Activated gamma-delta T cell treated with anti-CD3 and anti-CD28 coated beads, Interleukin-2, amount 50 U/mL, for 16 hours (primary cell): ENCODE measurements around the gene MARVELD3.

ENCODE experiments used
- DNase-seq: peaks from one replicate; pipeline ENCODE4 v3.0.0-alpha.2; 2020; ENCODE audit warnings: low read depth

The MARVELD3 gene

DNA sequence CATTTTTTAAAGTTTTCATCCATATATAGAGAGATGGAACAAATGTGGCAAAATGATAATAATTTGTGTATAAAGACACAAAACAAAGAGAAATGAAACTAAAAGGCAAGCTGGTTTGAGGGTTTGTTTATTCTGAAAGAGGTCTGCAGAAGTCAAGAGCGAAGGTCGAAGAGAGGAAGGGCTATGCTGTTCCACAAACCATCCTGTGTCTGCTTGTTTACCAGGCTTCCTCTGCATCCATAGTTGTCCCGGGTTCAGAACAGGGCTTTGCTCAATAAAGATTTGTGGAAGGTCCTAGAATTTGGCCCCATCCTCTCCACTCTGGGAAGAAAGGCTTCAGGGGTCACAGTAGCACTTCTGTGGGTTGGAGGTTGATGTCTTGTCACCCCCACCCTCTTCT lies 2.4 kb upstream of the MARVELD3 start:
- DNase-seq = no peak

DNA sequence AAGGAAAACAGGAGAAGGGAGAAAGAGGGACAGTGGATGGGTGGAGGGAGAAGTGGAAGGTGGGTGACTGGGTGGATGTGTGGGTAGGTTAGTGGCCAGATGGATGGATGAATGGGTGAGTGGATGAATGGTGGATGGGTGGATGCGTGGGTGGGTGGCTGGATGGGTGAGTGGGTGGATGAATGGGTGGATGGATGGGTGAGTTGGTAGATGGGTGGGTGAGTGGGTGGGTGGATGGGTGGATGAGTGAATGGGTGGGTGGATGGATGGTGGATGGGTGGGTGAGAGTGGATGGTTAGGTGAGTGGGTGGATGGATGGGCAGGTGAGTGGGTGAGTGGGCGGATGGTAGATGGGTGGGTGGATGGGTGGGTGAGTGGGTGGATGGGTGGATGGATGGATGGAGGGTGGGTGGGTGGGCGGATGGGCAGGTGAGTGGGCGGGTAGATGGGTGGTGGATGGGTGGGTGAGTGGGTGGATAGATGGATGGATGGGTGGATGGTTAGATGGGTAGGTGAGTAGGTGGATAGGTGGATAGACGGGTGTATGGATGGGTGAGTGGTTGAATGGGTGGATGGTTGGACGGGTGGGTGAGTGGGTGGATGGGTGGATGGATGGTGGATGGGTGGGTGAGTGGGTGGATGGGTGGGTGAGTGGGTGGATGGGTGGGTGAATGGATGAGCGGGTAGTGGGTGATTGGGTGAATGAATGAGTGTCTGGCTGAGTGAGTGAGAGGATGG lies 702 bp upstream of the MARVELD3 start:
- DNase-seq = no peak

DNA sequence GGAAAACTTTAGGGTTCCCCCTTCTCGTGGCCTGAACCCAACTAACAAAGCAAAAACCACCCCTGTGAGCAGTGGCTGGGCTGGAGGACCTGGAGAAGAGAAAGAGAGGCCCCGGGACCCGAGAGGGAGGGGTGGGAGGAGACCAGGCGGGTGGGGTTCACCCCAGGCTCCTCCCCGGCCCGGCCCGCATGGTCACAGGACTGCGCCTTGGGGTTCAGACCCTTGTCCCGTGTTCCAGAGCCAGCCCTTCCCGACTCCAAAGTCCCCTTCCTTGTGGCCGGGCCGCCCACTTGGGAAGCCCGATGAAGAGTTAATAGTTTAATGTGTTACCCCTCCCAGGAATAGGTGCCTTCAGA lies 852 bp downstream of the MARVELD3 start:
- no peak for DNase-seq

DNA sequence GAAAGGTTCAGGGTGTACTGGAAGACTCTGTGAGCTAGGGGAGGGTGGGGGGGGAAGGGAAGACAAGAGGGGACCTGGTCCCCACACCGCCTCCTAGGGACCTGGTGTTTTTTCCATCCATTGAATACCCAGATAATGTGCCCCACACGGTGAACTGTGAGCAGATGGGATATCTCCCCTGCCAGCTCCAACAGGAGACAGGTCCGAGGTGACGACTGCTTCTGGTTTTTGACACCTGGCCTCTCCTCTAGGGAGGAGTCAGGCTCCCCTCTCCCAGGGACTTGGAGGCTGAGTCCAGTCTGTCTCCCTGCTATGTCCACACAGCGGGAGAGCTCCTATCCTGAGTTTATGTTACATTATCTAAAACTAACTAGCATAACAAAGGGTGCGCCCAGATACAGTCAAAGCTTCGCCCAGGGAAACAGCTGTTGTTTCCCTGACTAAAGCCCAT lies 1.8 kb downstream of the MARVELD3 start:
- DNase-seq = no peak

DNA sequence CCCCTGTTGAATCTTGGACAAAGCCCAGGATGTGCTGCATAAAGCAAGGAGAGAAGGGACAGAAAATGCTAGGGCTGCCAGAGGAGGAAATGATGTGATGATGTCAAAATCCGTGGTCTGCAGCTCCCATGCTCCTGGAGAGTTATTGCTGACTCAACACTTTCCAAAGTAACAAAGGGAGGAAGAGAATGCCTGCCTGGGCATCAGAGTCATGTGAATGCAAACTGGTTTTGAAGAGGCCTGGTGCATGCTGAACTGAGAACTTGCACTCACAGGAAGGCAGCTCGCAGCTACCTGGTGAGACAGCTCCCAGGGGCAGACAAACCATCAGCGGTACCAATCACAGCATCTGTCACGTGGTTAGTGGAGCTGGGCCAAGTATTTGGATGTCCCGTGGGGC lies 2.8 kb downstream of the MARVELD3 start:
- DNase-seq = no peak

DNA sequence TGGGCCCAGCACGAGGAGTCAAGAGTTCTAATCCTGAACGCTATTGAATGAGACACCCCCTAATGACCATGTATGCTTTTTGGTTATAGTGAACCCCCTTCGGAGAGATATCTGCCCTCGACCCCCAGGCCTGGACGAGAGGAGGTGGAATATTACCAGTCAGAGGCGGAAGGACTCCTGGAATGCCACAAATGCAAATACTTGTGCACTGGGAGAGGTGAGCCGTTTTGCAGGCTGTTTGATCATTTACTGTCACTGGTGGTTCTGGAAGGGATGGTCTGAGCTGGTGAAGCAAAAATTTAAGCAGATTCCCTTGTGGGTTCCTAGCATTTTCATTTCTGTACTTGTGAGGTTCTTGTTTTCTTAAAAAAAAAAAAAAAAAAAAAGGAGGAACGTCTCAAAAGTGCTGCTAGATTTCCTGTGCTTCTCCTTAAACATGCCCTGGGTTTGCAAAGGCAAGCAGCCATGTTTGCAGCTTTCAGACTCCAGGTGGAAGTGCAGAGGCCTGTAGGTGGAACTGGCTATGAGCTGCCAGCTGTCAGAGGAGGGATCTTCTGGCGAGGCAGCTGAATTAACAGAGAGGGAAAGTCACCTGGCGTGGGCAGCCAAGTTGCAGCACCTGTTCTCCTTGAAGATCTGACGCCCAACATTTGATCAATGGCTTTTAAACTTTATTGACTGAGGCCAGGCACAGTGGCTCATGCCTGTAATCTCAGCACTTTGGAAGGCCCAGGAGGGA lies 3.5 kb downstream of the MARVELD3 start:
- DNase-seq = no peak

DNA sequence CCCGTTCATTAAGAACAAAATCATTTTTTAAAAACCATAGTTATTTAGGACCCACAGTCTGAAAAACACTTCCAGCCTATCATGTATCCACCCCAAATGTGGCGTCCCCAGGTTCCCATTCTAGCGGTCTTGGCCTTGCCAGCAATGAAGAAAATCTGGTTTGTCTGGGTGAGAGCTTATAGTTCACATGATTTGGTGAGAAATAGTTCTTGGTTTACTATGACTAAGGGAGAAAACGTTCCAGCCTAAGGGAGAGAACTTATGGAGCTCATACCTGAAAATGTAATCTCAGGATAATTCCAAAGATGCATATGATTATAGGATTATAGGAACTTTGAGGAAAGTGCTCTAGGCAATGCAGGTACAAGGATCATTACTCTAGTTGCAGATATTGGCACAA lies 4.8 kb downstream of the MARVELD3 start:
- DNase-seq = no peak

DNA sequence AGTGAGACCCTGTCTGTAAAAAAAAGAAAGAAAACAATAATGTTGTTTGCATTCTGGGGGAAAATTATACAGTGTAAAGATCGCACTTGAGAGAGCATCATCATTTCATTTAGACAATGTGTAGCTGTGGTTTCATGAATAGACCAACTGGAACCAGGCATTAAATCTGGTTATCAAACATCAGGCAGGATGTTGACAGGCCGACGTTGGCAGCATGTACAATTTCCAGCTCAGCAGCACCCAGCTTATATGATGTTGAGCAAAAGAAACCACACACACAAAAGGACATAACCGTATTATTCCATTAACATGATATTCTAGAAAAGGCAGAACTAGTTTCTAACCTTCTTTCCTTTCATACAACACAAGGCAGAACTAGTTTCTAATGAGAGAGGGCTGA lies 5.8 kb downstream of the MARVELD3 start:
- DNase-seq = no peak

DNA sequence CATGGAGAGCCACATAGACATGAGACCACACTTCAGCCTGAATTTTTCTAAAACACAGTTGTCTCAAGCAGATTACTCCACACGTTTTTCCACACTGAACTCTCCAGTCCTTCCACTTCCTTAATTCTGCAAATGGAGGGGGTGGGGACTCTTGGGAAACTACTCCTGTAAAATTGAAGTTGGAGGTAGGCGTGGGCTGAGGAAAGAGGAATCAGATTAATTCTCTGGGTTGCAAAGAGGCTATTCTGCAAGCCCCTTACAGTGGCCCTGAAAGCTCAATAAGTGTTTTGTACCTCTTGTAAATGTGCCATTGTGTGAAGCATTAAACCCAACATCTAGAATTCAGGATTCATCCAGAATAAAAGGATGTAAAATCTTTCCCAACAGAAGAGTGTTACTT lies 9.6 kb downstream of the MARVELD3 start:
- no peak for DNase-seq

DNA sequence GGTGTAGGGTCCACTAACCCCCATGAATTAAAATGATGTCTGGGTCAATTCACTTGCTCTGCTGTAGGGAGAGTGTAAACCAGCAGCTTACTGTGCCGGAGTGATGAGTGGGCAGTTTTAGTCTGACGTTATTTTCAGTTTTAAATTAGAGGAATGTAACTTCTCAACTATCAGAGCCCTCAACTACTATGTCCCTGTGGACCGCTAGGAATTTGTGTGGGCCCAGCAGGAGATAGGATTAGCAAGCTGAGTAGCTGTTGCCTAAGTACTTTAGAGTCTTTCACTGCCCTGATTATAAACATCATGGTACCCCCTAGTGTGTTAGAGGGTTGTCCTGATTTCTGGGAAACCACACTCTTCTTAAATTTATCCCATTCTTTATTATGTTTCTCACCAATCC lies 11.4 kb downstream of the MARVELD3 start:
- no peak for DNase-seq

DNA sequence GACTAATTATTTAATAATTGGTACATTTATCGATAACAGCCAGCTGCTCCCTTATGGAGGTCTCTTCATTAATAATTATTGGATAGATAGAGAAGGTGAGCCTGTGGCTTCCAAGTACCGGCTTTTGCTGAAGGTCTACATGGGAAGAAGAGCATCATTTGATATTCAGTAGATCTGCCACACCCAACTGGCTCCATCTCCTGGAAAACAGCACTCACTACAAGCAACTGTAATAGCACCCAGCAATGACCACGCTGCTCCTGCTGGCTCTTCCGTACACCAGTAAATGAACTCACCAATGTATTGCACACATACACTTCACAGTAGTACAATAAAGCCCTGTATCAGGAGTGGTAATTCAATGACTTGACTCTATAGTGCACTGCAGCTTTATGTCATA lies 19.5 kb downstream of the MARVELD3 start:
- DNase-seq = no peak

DNA sequence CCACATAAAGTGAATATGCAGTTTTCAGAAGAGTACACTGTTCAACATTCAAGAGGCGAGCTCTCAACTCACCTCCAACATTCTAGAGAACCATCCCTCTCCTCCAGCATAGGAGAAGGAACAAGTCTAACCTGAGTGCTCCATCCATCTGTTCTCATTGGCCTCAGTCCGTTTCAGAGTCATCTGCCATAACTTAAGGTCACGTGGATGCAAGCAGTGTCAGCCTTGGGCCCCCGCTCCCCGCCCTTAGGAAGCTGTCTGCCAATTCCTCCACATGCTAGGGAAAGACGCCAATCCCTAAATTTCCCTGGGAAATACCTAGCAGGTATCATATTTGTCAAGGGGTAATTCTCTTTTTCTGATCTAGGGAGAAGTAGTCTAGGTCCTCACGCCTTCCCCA lies 21.4 kb downstream of the MARVELD3 start:
- DNase-seq = no peak

DNA sequence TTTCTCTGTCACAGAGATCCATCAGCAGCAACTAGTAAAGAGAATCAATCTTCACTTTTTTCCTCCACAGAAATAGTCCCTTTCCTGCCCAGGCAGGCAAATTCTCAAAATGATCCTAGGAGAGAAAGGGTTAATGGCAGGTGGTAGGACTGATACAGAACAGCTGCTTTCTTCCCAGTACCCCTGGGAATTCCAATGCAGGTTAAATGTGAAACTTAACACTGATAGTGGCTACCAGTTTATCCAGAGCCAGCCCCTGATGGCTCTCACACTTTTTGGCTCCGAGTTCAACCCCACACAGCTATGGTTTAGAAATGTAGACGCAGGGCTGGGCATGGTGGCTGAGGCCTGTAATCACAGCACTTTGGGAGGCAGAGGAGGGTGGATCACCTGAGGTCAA lies 22.2 kb downstream of the MARVELD3 start:
- no peak for DNase-seq

DNA sequence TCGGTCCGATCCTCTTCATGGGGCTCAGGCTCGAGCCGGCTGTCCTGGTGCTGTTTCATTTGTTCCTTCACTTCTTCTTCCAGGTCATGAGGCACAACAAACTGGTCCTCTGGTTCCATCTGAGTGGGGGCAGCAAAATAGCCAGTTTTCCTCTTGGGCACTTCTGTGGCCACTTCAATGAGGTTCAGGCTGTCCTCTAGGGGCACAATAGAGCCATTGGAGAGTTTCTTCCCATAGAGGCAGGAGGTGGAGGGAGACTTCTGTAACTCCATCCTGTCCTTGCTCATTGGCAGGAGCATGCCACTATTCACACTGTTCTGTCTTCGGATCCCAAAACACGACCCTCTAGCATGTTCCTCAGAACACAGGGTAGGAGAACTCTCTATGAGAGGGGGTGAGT lies 22.9 kb downstream of the MARVELD3 start:
- no peak for DNase-seq

DNA sequence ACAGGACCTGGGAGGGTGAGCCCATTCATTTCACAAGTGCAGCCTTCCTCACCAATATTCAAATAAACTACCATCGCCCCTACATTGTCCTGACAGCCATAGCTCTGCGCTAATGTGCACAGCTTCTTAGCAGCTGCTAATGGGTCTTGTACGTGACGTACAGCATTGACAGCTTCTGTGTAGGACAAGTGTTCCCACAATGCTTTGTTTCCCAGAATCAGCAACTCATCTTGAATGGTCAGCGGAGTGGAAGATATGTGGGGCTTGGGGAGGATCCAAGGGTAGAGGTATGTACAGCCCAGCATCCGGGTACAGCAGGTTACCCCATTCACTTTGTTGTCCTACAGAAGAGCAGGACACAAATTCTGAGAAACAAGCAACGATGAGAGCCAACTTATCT lies 23.7 kb downstream of the MARVELD3 start:
- DNase-seq = no peak

DNA sequence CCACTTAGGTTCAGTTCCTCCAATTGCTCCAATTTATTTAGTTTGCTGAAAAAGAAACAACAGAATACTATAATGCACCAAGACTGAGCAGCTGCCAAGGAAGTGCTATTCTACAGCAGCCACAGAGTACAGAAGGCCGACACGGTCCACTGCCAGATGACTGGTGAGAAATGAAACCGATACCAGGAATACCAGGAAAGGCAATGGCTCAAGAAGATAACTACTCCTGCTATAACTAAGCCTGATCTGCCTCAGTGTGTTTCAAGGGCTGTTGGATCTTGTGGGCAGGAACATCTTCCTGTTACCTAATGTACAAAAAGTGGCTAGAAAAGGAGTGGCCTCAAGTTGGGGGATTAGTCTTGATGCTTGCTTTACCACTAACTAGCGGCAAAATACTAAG lies 32.8 kb downstream of the MARVELD3 start:
- DNase-seq = no peak

DNA sequence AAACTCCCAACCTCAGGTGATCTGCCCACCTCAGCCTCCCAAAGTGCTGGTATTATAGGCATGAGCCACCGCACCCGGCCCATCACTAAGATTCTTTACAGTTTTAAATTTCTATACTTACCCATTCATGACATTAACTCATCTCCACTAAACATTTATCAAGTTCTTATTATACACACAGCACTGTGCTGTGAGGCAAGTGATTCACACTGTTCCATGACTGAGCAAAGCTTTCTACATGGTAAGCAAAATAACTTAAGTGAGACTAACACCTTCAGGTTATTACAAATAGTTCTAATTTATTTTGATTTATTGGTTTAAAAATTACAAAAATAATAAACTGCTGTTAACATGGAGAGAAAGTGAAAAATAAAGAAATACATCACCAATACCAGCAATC lies 33.5 kb downstream of the MARVELD3 start:
- no peak for DNase-seq

DNA sequence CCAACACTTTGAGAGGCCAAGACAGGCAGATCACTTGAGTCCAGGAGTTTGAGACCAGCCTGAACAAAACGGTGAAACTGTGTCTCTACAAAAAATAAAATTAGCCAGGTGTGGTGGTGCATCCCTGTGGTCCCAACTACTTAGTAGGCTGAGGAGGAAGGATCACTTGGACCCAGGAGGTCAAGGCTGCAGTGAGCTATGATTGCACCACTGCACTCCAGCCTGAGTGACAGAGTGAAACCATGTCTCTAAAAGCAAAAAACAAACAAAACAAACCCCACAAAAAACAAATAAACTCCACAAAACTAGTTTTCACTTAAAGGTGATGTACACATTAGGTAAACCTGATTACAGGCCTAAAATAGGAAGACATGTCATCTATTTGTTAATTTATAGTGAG lies 40.3 kb downstream of the MARVELD3 start:
- no peak for DNase-seq

DNA sequence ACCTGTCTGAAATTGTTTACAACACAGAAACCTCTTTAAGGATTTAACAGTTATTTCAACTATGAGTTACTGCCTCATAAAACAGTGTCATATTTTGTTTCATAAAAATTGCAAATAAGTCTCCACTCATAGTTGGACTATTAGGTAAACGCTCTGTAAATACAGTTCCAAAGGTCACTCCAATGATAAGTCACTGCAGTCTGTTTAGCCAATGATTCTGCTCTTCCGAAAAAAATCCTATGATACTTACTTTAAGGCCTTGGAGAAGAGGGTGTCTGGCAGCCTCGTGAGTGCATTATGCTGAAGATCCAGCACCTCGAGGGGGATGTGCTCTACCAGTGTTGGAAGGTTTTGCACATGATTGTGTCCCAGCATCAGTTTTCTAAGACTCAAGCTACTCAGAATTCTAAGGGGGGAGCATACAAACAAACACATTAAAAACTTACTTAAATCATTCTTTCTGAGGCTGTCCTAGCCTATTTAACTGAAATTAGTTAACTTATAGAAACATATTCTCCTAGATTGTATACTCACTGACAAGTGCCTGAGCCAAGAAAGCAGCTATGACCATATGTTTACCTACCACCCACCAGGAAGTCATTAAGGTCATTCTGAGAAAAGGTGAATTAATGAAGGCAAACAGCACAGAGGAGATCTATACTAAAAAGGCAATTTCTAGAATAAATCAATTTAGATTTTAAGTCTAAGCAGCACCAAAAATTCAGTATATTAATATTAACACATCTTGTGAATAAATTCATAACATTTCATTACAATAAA lies 41.1 kb downstream of the MARVELD3 start:
- DNase-seq = no peak

DNA sequence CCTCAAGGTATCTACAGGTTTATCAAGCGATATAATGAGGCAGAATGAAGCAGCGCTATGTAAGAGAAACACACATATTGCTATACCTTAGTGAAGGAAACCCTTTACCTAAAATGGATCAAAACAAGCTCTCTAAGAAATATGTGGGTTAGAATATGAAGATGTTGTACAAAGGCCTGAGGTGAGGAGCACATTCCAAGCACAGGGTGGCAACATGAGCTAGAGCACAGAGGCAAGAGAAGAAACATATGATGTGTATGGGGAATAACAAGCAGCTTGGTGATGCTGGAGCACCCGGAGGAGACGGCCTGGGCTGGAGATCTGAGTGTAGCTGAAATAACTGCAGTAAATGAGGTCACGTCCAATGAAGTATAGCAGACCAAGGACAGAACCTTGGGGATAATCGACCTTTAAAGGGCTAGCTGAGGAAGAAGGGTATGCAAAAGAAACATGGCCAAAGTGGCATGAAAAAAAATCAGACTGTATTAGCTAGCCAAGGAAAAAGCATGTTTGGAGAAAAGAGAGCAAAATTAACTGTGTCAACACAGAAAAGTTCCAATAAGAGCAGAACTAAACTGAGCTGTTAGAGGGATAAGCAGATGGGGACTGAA lies 44.0 kb downstream of the MARVELD3 start:
- DNase-seq = no peak

DNA sequence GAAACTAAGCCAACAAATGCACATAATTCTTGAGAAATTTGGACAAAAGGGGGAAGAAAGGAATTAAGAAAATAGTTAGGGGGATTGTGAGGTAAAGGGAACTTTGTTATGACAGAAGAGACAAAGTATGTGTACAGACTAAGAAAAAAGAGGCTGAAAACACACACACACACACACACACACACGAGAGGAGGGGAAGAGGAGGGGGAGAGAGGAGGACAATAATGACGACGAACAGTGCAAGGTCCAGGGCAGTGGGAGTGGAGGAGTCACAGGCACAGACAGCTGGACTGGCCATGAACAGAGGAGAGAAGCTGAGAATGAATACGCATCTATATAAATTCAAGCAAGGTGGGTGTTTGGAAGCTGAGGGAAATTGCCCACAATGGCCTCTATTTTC lies 44.6 kb downstream of the MARVELD3 start:
- DNase-seq = no peak

DNA sequence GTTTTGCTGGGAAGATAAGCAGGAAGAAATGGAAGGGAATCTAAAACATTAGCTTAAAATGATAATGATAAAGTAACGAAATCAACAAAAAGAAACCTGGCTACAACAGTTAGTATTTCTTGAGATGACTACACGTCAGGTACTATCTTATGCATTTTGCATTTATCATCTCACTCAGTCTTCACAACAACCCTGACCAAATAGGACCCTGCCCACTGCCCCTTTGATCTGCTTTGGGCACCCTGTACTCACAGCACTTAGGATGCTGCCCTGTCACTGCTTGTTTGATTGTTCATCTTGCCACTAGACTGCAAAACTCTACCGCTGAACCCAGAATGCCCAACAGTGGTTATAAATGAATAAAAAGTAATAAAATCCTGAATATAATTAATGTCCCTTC lies 45.2 kb downstream of the MARVELD3 start:
- no peak for DNase-seq

DNA sequence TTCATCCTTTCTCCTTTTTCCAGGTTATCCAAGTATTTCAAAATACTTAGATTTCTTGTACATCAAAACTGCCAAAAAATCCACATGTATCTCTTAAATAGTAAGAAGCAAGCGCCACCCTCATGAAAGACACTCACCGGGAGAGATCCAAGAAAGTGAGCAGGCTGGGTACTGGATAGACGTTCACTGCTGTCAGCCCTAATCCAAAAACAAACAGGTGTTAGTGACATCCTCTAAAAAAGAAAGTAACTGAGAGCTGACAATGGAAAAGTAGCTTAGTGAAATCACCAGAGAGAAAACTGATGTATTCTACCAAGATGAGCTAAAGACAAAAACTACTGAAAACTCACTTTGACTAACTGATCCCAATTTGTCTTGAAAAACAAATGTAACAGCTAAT lies 46.1 kb downstream of the MARVELD3 start:
- no peak for DNase-seq
